ENCODE results near the gene DEPDC1. TPM values are rescaled to one million over a fixed set of nuclear protein-coding genes. Genes with fewer than 3 reads are reported as not detected.

Gene DEPDC1
- total RNA-seq (1 to 10 TPM in 2 of 9 donors, under 1 TPM in 6, not detected in 1; 0.09 to 4.2 (median 0.52) TPM), polyA plus RNA-seq (under 1 TPM; 0.04 to 0.07 TPM)
- long read RNA-seq, donor 1 = 0 reads
- long read RNA-seq, donor 2, partial matches to known transcripts = 1 of 1 reads
- long read RNA-seq, donor 2, other reads (novel, unspliced or antisense) = 0 of 1 reads
- long read RNA-seq, donor 3 = 0 reads

GRCh38 chr1:68496680-68497357 is at the start of gene DEPDC1:
TSS of gene DEPDC1 (minus strand) at chr1:68497082. CDS start at chr1:68496999, 83 bp downstream.
- ATAC-seq (peak; percentile 100), DNase-seq (peak; percentile 93 to 97 (median 95))
- Histone ChIP-seq H3K36me3 (no peaks in the 10 kb centered on the region), H3K4me3 (peak within 1 kb of the TSS; percentile 45 to 77 (median 64)), H3K27me3 (no peaks in the 10 kb centered on the region), H3K27ac (peak within 1 kb of the TSS in 1 of 12 donors; percentile 19), H3K9me3 (no peaks in the 10 kb centered on the region), H3K4me1 (peaks cover 4 to 17% (median 11%) of the 10 kb centered on the region in 12 donors)
- TF ChIP-seq CTCF (IDR thresholded peaks at IDR 0.05) (no peak), POLR2A (IDR thresholded peaks at IDR 0.05) (no peak)
- intact Hi-C loops (cut with DNase I) = no loop called here
- WGBS, 4 donors = 0 to 2% (median 1%) methylated on average over 35 to 64 of the region's 64 CpGs

- TF ChIP-seq CTCF (IDR thresholded peaks at IDR 0.05) (no peak), POLR2A (IDR thresholded peaks at IDR 0.05) (no peak)
- Histone ChIP-seq H3K27me3 (no peaks in the 10 kb centered on the region), H3K4me3 (no peak overlapping the region), H3K27ac (no peak overlapping the region), H3K9me3 (peaks cover 0 to 3% (median 0%) of the 10 kb centered on the region in 12 donors), H3K36me3 (no peaks in the 10 kb centered on the region), H3K4me1 (no peaks in the 10 kb centered on the region)
- intact Hi-C loops (cut with DNase I) = no loop called here
- ATAC-seq = no peak
- DNase-seq = no peak
- 82 to 87% (median 84%) methylated on average over 4 of the region's 4 CpGs for WGBS, 4 donors
These were observed 47.8 kb upstream of the DEPDC1 start for GRCh38 chr1:68544651-68545050.

- no peaks in the 10 kb centered on the region for H3K4me1 ChIP-seq
- H3K27ac ChIP-seq = no peak overlapping the region
- no peaks in the 10 kb centered on the region for H3K27me3 ChIP-seq
- no peak overlapping the region for H3K4me3 ChIP-seq
- H3K9me3 ChIP-seq = no peaks in the 10 kb centered on the region
- TF ChIP-seq CTCF (IDR thresholded peaks at IDR 0.05) (no peak), POLR2A (IDR thresholded peaks at IDR 0.05) (no peak)
- H3K36me3 ChIP-seq = no peaks in the 10 kb centered on the region
- intact Hi-C loops (cut with DNase I) = no loop called here
- DNase-seq = no peak
- no peak for ATAC-seq
These were observed 45.7 kb upstream of the DEPDC1 start for GRCh38 chr1:68542586-68542985.

- Histone ChIP-seq H3K36me3 (no peaks in the 10 kb centered on the region), H3K4me1 (no peaks in the 10 kb centered on the region), H3K4me3 (no peak overlapping the region), H3K27ac (no peak overlapping the region), H3K9me3 (no peaks in the 10 kb centered on the region), H3K27me3 (no peaks in the 10 kb centered on the region)
- TF ChIP-seq CTCF (IDR thresholded peaks at IDR 0.05) = no peak
- TF ChIP-seq POLR2A (IDR thresholded peaks at IDR 0.05) = no peak
- no peak for ATAC-seq
- intact Hi-C loops (cut with DNase I) = no loop called here
- no peak for DNase-seq
These were observed 42.1 kb upstream of the DEPDC1 start for GRCh38 chr1:68538941-68539340.

All from heart left ventricle (tissue), 16 donors.